Suprapubic skin (tissue), 4 donors: ENCODE measurements around the gene CD24.

Experiments used
- CTCF ChIP-seq, 2 donors: fragments of 200-600 bp in 1 of 2; fragments of 450-650 bp in 1 of 2; sonication (generic) in 1 of 2; IDR thresholded peaks; one replicate each; pipeline ENCODE4 v1.5.1; 2016 to 2019; ENCODE audit warnings: antibody characterized with exemption in 2 of 2, mild to moderate bottlenecking in 1 of 2, moderate library complexity in 1 of 2
- EP300 ChIP-seq: sonication (generic); formaldehyde crosslinking; IDR thresholded peaks from one replicate; pipeline ENCODE4 v1.6.1; 2017; ENCODE audit warnings: antibody characterized with exemption
- POLR2AphosphoS5 ChIP-seq, 3 donors: sonication (generic); formaldehyde crosslinking; IDR thresholded peaks; one replicate each; pipeline ENCODE4 v1.6.1; 2017; ENCODE audit warnings: antibody characterized with exemption in 3 of 3

GRCh38 chr6:106973018-106973835 is 1.3 kb downstream of the CD24 start:
- no peak for TF ChIP-seq EP300
- TF ChIP-seq POLR2AphosphoS5 (IDR thresholded peaks at IDR 0.05), result no peak
- TF ChIP-seq CTCF (IDR thresholded peaks at IDR 0.05), result no peak
